SK-N-SH (cell line): ENCODE results near the gene PGA5. TPM values are rescaled to one million over a fixed set of nuclear protein-coding genes. Genes with fewer than 3 reads are reported as not detected.

Source experiments
- CTCF ChIA-PET: fragments of 300-600, 350-600 bp; formaldehyde crosslinking; extraction: SDS; loops from one replicate; lab custom pipeline; 2021; lab: Yijun Ruan, JAX
- POLR2A ChIA-PET: fragments of 350-600 bp; sonication (Branson Sonifier 250); formaldehyde crosslinking; extraction: SDS; loops from one replicate; lab custom pipeline; 2020; ENCODE audit warnings: antibody characterized with exemption, inconsistent platforms; lab: Yijun Ruan, JAX
- DNase-seq: peaks from one replicate; pipeline ENCODE4 v3.0.0; 2012
- H2AFZ ChIP-seq: fragments of 200-600 bp; sonication (generic); 2 replicates; pipeline ENCODE4 v1.8.1; 2016; ENCODE audit warnings: antibody characterized with exemption, mild to moderate bottlenecking, low read depth
- H3F3A ChIP-seq: fragments of 200-600 bp; sonication (generic); replicated peaks from 2 replicates; pipeline ENCODE3; 2016; ENCODE audit warnings: antibody characterized with exemption, mild to moderate bottlenecking; ENCODE audit not compliant: insufficient read depth
- H3K27ac ChIP-seq, 2 experiments: fragments of 200-500 bp in 1 of 2; fragments of 200-600 bp in 1 of 2; sonication (Bioruptor generic) in 1 of 2; sonication (generic), shearing (Covaris generic) in 1 of 2; 2 replicates each; pipeline versions ENCODE4 v1.5.1 to v1.6.1; 2014 to 2016; ENCODE audit warnings: low read depth in 2 of 2, inconsistent platforms in 1 of 2, low read length in 1 of 2, mild to moderate bottlenecking in 1 of 2, mixed read lengths in 1 of 2
- H3K27me3 ChIP-seq: fragments of 200-600 bp; sonication (generic), shearing (Covaris generic); 2 replicates; pipeline ENCODE4 v1.6.1; 2016; ENCODE audit warnings: mixed run types; ENCODE audit not compliant: insufficient read depth
- H3K36me3 ChIP-seq, 2 experiments: fragments of 200-500 bp in 1 of 2; fragments of 200-600 bp in 1 of 2; sonication (Bioruptor generic) in 1 of 2; sonication (generic) in 1 of 2; replicated peaks in 1 of 2; 2 replicates each; pipeline versions ENCODE3 to v1.5.1; 2014 to 2016; ENCODE audit warnings: low read length in 1 of 2, mild to moderate bottlenecking in 1 of 2; ENCODE audit not compliant: insufficient read depth in 2 of 2, control insufficient read depth in 1 of 2
- H3K4me1 ChIP-seq, 2 experiments: fragments of 200-500 bp in 1 of 2; fragments of 200-600 bp in 1 of 2; sonication (Bioruptor generic) in 1 of 2; sonication (generic), shearing (Covaris generic) in 1 of 2; 2 replicates each; pipeline versions ENCODE4 v1.5.1 to v1.6.1; 2014 to 2016; ENCODE audit warnings: low read depth in 1 of 2, low read length in 1 of 2, mixed run types in 1 of 2; ENCODE audit not compliant: insufficient read depth in 2 of 2, control insufficient read depth in 1 of 2
- H3K4me2 ChIP-seq: fragments of 200-600 bp; sonication (generic), shearing (Covaris generic); 2 replicates; pipeline ENCODE4 v1.6.1; 2017; ENCODE audit warnings: mixed run types
- H3K4me3 ChIP-seq, 2 experiments: fragments of 200-500 bp in 1 of 2; fragments of 200-600 bp in 1 of 2; sonication (Bioruptor generic) in 1 of 2; sonication (generic), shearing (Covaris generic) in 1 of 2; 2 replicates each; pipeline versions ENCODE4 v1.5.1 to v1.8.1; 2014 to 2016; ENCODE audit warnings: low read depth in 2 of 2, inconsistent platforms in 1 of 2, low read length in 1 of 2, mild to moderate bottlenecking in 1 of 2, mixed read lengths in 1 of 2, moderate library complexity in 1 of 2
- H3K79me2 ChIP-seq: fragments of 200-600 bp; sonication (generic); 2 replicates; pipeline ENCODE4 v1.8.1; 2017; ENCODE audit warnings: mild to moderate bottlenecking; ENCODE audit not compliant: insufficient read depth
- H3K9ac ChIP-seq: fragments of 200-600 bp; sonication (generic); 2 replicates; pipeline ENCODE4 v1.6.1; 2017; ENCODE audit warnings: mixed run types
- H3K9me2 ChIP-seq: fragments of 200-600 bp; sonication (generic); 2 replicates; pipeline ENCODE4 v1.6.1; 2017; ENCODE audit warnings: mixed run types
- H3K9me3 ChIP-seq: fragments of 200-600 bp; sonication (generic); 2 replicates; pipeline ENCODE4 v1.6.1; 2017; ENCODE audit warnings: mixed run types, mild to moderate bottlenecking, moderate library complexity
- H4K20me1 ChIP-seq: fragments of 200-600 bp; sonication (generic); 2 replicates; pipeline ENCODE4 v1.6.1; 2017; ENCODE audit warnings: mild to moderate bottlenecking, mixed run types; ENCODE audit not compliant: insufficient read depth
- CHD2 ChIP-seq: fragments of 150-350 bp; IDR thresholded peaks from 2 replicates; pipeline ENCODE4 v1.6.1; 2018; ENCODE audit warnings: low read length; ENCODE audit not compliant: partially characterized antibody
- ELF1 ChIP-seq: IDR thresholded peaks from 2 replicates; pipeline ENCODE4 v1.4.0; 2012
- EP300 ChIP-seq, 2 experiments: IDR thresholded peaks; 2 replicates each; pipeline versions ENCODE4 v1.4.0 to v1.6.1; 2012; ENCODE audit warnings: borderline replicate concordance in 1 of 2, low read depth in 1 of 2, low read length in 1 of 2
- FOSL2 ChIP-seq: IDR thresholded peaks from 2 replicates; pipeline ENCODE4 v1.4.0; 2012; ENCODE audit warnings: low read depth, mild to moderate bottlenecking, moderate library complexity, borderline replicate concordance
- FOXJ3 ChIP-seq: sonication (generic); formaldehyde crosslinking; IDR thresholded peaks from 2 replicates; pipeline ENCODE4 v1.5.1; 2020; ENCODE audit warnings: mild to moderate bottlenecking, missing genetic modification reagents
- GABPA ChIP-seq: IDR thresholded peaks from 2 replicates; pipeline ENCODE4 v1.4.0; 2012; ENCODE audit warnings: low read depth, mild to moderate bottlenecking
- GATA2 ChIP-seq: sonication (generic); formaldehyde crosslinking; IDR thresholded peaks from 2 replicates; pipeline ENCODE4 v1.5.0; 2020; ENCODE audit warnings: mild to moderate bottlenecking, missing genetic modification reagents
- MXI1 ChIP-seq: IDR thresholded peaks from 2 replicates; pipeline ENCODE4 v1.6.1; 2012; ENCODE audit warnings: mild to moderate bottlenecking, low read depth, low read length, improper control_type of control experiment
- NFIC ChIP-seq: IDR thresholded peaks from 2 replicates; pipeline ENCODE4 v1.4.0; 2012; ENCODE audit warnings: borderline replicate concordance
- NRF1 ChIP-seq: IDR thresholded peaks from 2 replicates; pipeline ENCODE4 v1.6.1; 2012; ENCODE audit warnings: low read depth, mild to moderate bottlenecking, low read length
- POLR2AphosphoS5 ChIP-seq: IDR thresholded peaks from 2 replicates; pipeline ENCODE4 v1.6.1; 2012; ENCODE audit warnings: low read depth, low read length
- RAD21 ChIP-seq: IDR thresholded peaks from 2 replicates; pipeline ENCODE4 v1.6.1; 2012; ENCODE audit warnings: mild to moderate bottlenecking, low read length
- RCOR1 ChIP-seq: fragments of 150-350 bp; IDR thresholded peaks from 2 replicates; pipeline ENCODE4 v1.6.1; 2017; ENCODE audit warnings: antibody characterized with exemption, low read length
- REST ChIP-seq: IDR thresholded peaks from 2 replicates; pipeline ENCODE4 v1.6.1; 2012; ENCODE audit warnings: mild to moderate bottlenecking, low read depth, low read length, moderate library complexity
- RXRA ChIP-seq: IDR thresholded peaks from 2 replicates; pipeline ENCODE4 v1.4.0; 2012; ENCODE audit warnings: low read depth, mild to moderate bottlenecking, borderline replicate concordance
- SIN3A ChIP-seq: IDR thresholded peaks from 2 replicates; pipeline ENCODE4 v1.6.1; 2012; ENCODE audit warnings: low read depth, mild to moderate bottlenecking, low read length, moderate library complexity, borderline replicate concordance
- TCF12 ChIP-seq: IDR thresholded peaks from 2 replicates; pipeline ENCODE4 v1.4.0; 2012
- TEAD4 ChIP-seq: IDR thresholded peaks from 2 replicates; pipeline ENCODE4 v1.4.0; 2012; ENCODE audit warnings: mild to moderate bottlenecking, borderline replicate concordance; ENCODE audit not compliant: insufficient read depth
- USF1 ChIP-seq: IDR thresholded peaks from 2 replicates; pipeline ENCODE4 v1.4.0; 2012; ENCODE audit warnings: low read depth, borderline replicate concordance
- USF2 ChIP-seq: fragments of 150-350 bp; IDR thresholded peaks from 2 replicates; pipeline ENCODE4 v1.6.1; 2017; ENCODE audit warnings: antibody characterized with exemption, low read length, low read depth, borderline replicate concordance
- YY1 ChIP-seq: IDR thresholded peaks from 2 replicates; pipeline ENCODE4 v1.4.0; 2012; ENCODE audit warnings: low read depth, mild to moderate bottlenecking
- WGBS: methylation state at CpG from one replicate; pipeline ENCODE4 v1.1.6; 2017; ENCODE audit warnings: low lambda C conversion rate; 5-methylcytosine and 5-hydroxymethylcytosine counted together
- polyA plus RNA-seq, 3 experiments: library from polyadenylated mRNA; depleted of rRNA; stranded (reverse); fragments of >200 nt; gene quantifications; 2 replicates each; pipeline ENCODE4 v1.2.3, GENCODE V29; 2012

The PGA5 gene
- polyA plus RNA-seq, 1 of the 3 experiments (the other 2 are of a cell fraction), result not detected

- H3K79me2 ChIP-seq, result no peaks in the 10 kb centered on the region
- H3K27me3 ChIP-seq, result no peaks in the 10 kb centered on the region
- H3F3A ChIP-seq, result no peaks in the 10 kb centered on the region
- no peaks in the 10 kb centered on the region for H4K20me1 ChIP-seq
- DNase-seq, result no peak
- H3K9me3 ChIP-seq, result no peaks in the 10 kb centered on the region
- no peak overlapping the region for H3K4me2 ChIP-seq
- CTCF ChIA-PET, result interaction anchor here (0.7 to 1.1 kb wide), 2 partner anchors 24 to 108 kb away, joined by 4 to 6 read pairs; no protein-coding TSS in a partner anchor
- H3K9ac ChIP-seq, result no peak overlapping the region
- H3K4me3 ChIP-seq, result no peak overlapping the region
- TF ChIP-seq CHD2 (no peak), NRF1 (no peak), RCOR1 (no peak), RAD21 (no peak), GABPA (no peak), SIN3A (no peak), ELF1 (no peak), NFIC (no peak), TEAD4 (no peak), FOXJ3 (CRISPR knock-in tag) (no peak), FOSL2 (no peak), TCF12 (no peak), USF1 (no peak), USF2 (no peak)
- TF ChIP-seq, all 33 proteins: peak for 0
- POLR2A ChIA-PET, result interaction anchor here (0.8 to 1.1 kb wide), 2 partner anchors 11 to 20 kb away, joined by 3 read pairs; no protein-coding TSS in a partner anchor
- Histone ChIP-seq H3K36me3 (no peaks in the 10 kb centered on the region), H3K4me1 (no peaks in the 10 kb centered on the region), H2AFZ (no peak overlapping the region), H3K9me2 (no peaks in the 10 kb centered on the region), H3K27ac (no peak overlapping the region)
- WGBS, result 64% methylated on average over 10 of the region's 10 CpGs
Observed at GRCh38 chr11:61278001-61278470, 37.1 kb downstream of the PGA5 start.

- no peaks in the 10 kb centered on the region for H3K4me1 ChIP-seq
- WGBS, result 83% methylated on average over 12 of the region's 12 CpGs
- no peak overlapping the region for H3K4me3 ChIP-seq
- H3K9me3 ChIP-seq, result no peaks in the 10 kb centered on the region
- H3K27ac ChIP-seq, result no peak overlapping the region
- no peaks in the 10 kb centered on the region for H3K9me2 ChIP-seq
- no peak for DNase-seq
- CTCF ChIA-PET, result interaction anchor here (1.0 to 3.4 kb wide), 3 partner anchors 22 to 92 kb away, joined by 4 to 11 read pairs (median 4); no protein-coding TSS in a partner anchor
- no peak overlapping the region for H3K4me2 ChIP-seq
- no peak overlapping the region for H2AFZ ChIP-seq
- H3K27me3 ChIP-seq, result no peaks in the 10 kb centered on the region
- TF ChIP-seq POLR2AphosphoS5 (no peak), GATA2 (no peak), FOSL2 (no peak), USF1 (no peak), YY1 (no peak), RCOR1 (no peak), EP300 (IDR thresholded peaks at IDR 0.05; ENCODE audit: borderline replicate concordance in 1 of 2, low read depth in 1 of 2, low read length in 1 of 2) (no peak), NFIC (no peak), RAD21 (no peak), RXRA (no peak), MXI1 (no peak), REST (no peak)
- TF ChIP-seq, all 33 proteins: peak for 0
- Histone ChIP-seq H3K9ac (no peak overlapping the region), H3K79me2 (no peaks in the 10 kb centered on the region), H4K20me1 (no peaks in the 10 kb centered on the region), H3K36me3 (no peaks in the 10 kb centered on the region), H3F3A (no peaks in the 10 kb centered on the region)
- POLR2A ChIA-PET, result no interaction called here
Observed at GRCh38 chr11:61279934-61280659, 39.1 kb downstream of the PGA5 start.
